Occipital lobe (tissue), 2 donors: ENCODE measurements around the gene GOLGA6L26. TPM values are rescaled to one million over a fixed set of nuclear protein-coding genes. Genes with fewer than 3 reads are reported as not detected.

Source experiments
- small RNA-seq: library from RNA; depleted of rRNA; stranded (forward); fragments of <200 nt; gene quantifications from one replicate; pipeline ENCODE3, GENCODE V24; 2014
- total RNA-seq: library from RNA; depleted of rRNA; stranded (reverse); fragments of >200 nt; gene quantifications from one replicate; pipeline ENCODE4 v1.2.3, GENCODE V29; 2014

GOLGA6L26 gene
- total RNA-seq, 1 donor from 2014 or later, result not detected

Small RNA genes within 50 kb of the gene (small RNA-seq; reads per million reads assigned to genes)
- not detected for gene RN7SL536P

Other genes with a start within 250 kb of the GOLGA6L26 start
- gene GOLGA6L1, start 197.4 kb downstream of the GOLGA6L26 start, total RNA-seq, result not detected
- gene GOLGA8S, start 20.6 kb upstream of the GOLGA6L26 start, total RNA-seq, result not detected
- gene GOLGA6L2, start 113.0 kb upstream of the GOLGA6L26 start, total RNA-seq, result not detected
- 25.7 TPM for gene MKRN3, start 231.5 kb upstream of the GOLGA6L26 start, total RNA-seq